Left hindlimb (tissue), 1 donor: ENCODE measurements around the gene IGF1R.

Source experiments
- DNase-seq: peaks from one replicate; pipeline ENCODE4 v3.0.0-alpha.2; 2018

Gene IGF1R

DNA sequence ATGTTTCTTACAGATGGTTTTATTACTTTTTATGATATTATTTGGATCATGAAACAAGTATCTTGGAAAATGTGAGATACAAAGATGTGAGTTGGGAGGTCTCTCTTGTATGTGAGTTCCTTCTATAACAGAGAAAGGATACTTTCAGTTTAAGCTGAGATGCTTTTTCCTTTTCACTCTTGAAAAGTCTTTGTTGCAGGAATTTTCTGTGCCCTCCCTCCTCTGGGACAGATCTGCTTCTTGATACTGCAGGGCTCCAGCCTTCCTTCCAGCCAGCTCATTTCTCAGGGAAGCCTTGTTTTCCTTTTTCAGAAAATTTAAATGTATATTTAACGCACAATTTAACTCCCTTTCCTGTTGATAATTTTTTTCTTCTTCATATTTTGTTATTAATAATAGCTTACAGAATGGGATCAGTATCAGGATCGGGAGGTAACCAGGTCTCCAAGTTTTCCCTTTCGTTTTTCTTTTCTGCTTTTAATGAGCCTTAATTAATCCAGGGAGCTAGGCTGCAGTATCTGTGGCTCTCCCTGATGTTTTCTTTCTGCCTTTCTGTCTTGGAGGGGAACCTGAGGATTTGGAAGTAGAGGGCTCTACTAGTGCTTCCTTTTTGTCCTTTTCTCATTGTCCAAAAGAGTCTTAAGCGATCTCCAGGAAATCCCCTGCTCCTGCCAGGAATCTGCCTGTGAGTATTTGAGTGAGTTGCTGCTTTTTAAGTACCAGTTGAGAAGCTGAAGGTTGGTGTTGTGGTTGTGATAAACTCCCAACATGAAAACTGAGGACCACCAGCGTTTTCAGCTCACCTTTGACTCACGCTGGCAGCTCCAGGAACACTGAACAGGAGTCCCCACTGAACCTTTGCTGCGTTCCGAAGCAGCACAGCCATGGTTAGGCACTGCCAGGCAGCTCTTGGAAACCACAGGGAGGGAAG lies 105.7 kb downstream of the IGF1R start:
- DNase-seq: no peak

DNA sequence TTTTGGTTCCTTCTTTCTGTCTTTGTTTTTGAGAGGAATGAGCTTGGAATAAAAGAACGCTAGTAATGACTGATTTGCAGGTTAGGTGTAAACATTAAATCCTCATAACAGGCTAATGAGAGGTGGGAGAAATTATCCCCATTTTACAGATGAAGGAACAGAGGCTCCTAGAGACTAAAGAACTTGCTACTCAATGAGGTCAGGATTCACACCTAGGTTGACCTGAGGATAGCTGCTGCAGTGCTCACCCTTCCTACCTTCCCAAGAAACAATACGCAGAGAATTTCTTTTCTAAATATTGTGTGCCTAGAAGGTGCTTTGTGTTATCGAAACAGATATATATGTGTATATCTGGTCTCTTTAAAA lies 106.3 kb downstream of the IGF1R start:
- DNase-seq: no peak

DNA sequence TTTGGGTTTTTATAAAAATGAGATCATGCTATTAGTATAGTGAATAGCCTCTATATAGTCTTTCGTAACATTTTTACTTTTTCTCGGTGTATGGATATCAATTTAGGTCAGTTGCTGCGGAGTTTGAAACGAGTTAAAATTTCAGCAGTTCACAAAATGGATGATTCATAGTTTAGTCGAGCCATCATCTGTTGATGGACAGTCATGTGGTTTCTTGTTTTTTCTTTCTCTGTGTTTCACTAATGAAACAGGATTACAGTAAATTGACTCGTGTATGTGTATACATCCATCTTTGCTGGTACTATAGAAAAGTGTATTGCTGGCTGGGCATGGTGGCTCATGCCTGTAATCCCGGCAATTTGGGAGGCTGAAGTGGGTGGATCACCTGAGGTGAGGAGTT lies 106.8 kb downstream of the IGF1R start:
- no peak for DNase-seq

DNA sequence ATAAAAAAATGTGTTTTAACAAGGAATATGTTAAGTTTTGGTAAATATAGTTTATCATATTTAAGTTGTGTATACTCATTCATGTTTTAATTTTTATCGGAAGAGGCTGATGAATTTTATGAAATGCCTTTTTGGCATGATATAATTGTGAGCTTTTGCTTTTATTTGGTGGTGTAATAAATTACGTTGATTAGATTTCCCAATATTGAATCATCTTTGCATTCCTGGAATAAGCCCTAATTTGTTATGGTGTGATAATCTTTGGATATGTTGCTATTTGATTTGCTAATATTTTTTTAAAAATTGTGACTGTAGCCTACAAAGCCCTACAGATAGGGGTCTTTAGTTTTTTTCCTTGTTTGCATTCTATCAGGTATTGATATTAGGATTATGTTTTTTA lies 107.4 kb downstream of the IGF1R start:
- DNase-seq: no peak

DNA sequence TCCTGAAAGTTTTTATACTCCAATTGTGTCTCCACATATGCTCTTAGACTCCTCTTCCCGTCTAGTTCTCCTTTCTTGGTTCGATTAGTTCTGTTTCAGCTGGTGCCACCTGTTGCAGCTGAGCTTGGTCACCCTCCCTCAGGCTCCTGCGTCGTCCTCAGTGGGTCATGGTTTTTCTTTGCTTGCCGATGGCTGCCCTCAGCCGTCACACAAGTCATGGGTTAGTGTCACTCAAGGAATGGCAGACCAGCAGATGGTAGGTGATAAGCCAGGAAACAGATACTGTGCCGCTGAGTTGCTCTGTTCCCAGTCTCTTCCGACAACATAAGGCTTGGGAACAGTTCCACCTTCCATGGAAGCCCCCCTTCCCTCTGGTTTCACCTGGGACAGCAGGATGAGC lies 109.9 kb downstream of the IGF1R start:
- no peak for DNase-seq

DNA sequence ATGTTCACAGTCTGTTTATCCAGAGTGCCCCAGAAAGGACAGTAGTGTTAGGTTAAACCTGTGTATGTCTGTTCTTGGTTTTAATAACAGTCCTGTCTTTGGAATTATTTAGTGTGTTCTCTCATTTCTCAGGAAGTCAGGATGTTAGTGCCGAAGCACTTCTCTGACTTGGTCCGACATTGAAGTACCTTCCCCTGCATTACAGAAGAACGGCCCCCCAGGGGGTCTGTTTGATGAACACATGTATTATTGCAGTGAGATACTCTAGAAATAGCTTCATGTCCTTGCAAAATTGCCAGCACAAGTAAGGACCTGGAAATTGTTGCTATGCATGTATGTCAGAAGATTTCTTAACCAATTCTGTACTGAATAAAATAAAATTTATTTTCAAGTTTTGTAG lies 110.9 kb downstream of the IGF1R start:
- DNase-seq: no peak

DNA sequence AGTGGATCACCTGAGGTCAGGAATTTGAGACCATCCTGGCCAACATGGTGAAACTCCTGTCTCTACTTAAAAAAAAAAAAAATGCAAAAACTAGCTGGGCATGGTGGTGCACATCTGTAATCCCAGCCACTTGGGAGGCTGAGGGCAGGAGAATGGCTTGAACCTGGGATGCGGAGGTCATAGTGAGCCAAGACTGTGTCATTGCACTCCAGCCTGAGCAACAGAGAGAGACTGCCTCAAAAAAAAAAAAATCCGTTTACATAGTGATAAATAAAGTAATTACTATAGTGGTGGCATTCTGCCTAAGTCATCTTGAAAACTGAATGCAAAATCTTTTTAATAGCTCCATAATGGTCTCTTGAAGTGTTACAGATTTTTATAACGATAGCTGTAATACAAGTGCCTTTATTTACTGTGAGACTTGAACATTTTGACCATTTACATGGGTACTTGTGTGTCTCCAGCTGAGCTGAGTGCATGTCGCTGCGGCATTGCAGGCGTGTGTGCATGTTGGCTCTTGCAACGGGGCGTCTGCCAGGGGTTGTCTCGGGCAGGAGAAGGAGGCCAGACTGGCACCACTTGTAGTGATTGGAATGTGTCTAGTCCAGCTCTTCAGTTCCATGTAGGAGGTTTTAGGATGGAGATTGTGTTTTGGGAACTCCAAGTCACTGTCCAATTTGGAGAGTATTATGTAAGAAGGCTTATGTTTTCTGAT lies 111.9 kb downstream of the IGF1R start:
- DNase-seq: no peak

DNA sequence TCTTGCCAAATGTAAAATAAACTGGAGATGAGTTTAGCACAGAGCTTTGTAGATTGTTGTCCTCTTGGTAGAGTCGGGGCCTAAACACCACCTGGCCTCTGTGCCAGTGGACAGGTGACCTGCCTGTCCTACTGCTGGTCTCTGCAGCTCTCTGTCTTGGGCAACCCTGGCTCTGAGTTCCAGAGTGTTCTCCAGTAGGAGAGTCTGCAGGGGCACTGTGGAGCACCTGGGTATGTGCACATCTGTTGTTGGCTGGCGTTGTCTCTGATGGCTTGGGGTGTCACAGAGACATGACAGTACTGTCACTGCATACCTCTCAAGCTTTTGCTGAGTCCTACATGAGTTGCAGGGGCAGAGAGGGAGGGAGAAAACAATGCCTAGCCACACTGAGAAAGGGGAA lies 112.6 kb downstream of the IGF1R start:
- no peak for DNase-seq

DNA sequence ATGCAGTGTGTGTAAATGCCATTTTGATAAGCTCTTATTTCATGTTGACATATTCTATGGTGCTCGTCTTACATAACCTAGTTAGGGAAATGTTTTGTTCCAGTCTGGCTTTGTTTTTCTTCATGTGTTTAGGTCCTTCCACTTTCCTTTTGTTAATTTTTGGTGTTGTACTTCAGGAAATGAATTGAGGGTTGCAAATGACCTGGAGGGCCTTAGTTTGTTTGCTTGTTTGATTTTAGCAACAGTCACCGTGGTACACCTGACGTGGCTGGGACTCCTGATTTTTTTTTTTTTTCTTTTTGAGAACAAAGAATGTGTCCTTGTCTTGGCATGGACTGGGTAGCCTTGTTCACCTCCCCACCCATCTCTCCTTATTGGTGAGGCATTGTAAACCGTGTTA lies 114.8 kb downstream of the IGF1R start:
- no peak for DNase-seq

DNA sequence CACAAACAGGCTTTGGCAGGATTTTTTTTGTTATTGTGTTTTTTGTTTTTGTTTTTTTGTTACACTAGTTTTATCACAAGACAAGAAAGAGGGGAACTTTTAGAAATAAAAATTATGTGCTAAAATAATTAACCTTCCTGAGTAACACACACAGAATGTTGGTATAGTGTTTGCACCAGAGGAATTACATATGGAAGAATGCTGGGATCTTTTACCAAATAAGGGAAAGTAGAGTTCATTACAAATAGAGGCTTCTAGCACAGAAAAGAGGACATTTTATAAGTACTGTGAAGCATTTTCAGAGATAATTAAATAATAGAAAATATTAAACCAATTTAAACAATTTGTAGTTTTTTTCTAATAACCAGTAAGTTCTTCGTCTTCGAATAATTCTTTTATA lies 116.0 kb downstream of the IGF1R start:
- DNase-seq: no peak

DNA sequence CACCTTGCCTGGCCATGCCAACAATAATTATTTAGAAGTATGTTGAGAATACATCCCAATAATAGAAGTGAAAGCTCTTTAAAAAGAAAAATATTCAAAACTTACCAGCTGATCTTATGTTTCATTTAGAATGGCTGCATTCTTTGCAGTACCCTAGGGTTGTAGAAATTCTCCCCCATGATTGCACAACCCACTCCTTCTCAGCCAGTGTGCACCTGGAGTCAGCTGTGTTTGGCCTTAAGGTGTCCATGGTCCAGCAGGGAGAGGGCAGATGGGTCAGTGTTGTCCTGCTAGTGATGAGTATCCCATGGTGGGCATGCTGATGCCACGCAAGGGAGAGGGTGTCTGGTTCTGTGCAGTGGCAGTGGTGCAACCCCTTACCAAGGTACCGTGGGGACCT lies 117.3 kb downstream of the IGF1R start:
- no peak for DNase-seq

DNA sequence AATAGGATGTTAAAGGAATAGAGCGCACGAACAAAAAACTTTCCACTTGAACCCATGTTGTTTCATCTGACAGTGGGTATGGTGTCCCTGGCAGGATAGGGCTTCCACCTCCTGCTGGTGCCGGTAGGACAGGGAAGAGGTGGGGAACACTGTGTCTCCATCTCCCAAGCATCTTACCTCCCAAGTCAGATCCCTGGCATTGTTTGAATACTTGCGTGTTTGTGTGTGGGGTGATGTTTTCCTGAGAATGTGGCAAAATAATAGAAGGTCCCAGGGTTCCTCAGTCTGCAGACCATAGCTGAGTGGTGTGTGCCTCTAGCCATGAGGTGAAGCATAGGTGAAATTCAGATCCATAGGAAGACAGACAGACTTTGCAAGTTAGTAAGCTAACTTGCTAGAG lies 119.4 kb downstream of the IGF1R start:
- no peak for DNase-seq

DNA sequence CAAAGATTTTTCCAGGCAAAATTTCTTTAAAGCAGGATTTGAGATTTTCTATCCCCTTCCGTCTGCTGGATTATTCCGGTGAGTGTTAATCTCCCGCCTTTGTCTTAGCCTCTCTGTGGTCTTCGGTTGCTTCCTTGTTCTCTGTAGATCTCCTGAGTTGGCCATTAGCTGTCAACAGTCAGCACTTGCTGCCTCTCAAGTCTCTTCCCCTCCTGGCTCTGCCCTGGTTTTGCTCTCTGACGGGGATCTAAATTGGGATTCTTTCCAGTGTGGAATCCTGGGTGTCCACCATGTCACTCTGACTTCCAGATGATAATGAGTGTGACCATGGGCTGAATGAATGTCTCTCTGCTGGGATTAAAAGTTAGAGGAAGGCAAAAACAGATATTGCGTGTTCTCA lies 121.5 kb downstream of the IGF1R start:
- no peak for DNase-seq

DNA sequence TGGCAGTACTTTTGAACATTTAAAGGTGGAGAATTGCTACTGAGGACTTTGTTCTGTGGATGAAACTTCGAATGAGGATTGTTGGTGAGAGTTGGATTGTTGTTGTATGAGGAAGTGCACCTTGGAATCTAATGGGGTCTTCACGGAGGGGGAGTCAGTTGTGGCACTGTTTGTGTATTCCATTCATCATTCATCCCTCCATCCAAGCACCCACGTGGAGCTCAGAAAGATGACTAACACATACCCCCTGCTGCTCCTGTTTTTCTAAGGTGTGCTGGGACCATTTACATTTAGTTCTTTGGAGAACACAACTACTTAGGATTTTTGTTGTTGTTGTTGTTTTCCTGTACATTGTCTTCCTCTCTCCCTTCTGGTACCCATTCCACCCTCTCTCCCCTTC lies 122.6 kb downstream of the IGF1R start:
- no peak for DNase-seq

DNA sequence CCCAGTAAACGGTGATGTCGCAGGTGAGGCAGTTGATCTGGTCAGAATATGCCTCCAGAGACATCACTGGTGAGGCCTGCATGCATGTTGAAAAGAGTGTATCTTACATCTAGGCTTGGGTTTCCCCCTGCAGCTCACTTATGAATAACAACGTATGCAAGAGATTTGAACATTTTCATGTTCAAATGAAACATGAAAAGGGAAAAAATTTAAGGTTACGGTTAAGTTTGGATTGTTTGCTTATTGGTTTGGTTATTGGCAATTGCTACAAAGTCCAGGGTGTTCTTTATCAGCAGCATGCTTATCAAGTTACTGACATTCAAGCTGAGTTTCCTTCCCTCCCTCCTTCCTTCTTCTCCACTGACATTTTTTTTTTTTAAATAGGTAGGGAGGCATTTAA lies 123.2 kb downstream of the IGF1R start:
- DNase-seq: no peak

DNA sequence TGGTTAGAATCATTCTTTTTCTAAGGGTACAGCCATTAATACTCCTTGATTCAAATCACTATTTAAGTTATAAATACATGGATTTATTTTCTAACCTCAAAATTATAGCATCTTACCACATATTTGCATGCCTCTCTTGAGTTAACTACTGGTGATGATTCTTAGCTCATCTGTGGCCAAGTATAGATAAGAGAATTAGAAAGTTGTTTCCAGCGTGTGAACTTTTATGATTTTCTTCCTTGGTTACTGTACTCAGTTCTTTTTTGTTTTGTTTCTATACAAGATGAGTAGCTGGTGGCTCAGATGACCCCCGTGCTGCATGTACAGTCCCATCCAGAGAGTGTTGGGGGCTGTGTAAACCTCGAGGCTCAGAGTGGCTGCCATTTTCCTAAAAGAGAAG lies 124.6 kb downstream of the IGF1R start:
- DNase-seq: no peak

DNA sequence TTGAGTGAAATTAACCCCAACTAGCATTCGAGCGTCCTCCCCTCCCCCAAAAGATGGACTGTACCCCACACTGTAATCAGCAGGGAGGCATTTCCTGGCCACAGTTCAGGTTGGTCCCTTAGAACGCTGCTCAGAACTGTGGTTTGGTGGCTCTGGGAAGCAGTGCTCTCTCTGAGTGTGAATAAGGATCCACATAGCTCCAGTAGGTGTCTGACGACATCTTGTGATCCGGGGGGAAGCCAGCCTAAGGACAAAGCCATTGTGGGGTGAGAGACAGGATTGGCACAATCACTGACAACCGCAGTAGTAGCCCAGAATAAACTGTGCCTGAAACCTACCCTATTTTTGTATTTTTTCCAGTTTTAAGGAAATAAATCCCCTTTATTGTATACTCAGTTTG lies 125.3 kb downstream of the IGF1R start:
- DNase-seq: no peak

DNA sequence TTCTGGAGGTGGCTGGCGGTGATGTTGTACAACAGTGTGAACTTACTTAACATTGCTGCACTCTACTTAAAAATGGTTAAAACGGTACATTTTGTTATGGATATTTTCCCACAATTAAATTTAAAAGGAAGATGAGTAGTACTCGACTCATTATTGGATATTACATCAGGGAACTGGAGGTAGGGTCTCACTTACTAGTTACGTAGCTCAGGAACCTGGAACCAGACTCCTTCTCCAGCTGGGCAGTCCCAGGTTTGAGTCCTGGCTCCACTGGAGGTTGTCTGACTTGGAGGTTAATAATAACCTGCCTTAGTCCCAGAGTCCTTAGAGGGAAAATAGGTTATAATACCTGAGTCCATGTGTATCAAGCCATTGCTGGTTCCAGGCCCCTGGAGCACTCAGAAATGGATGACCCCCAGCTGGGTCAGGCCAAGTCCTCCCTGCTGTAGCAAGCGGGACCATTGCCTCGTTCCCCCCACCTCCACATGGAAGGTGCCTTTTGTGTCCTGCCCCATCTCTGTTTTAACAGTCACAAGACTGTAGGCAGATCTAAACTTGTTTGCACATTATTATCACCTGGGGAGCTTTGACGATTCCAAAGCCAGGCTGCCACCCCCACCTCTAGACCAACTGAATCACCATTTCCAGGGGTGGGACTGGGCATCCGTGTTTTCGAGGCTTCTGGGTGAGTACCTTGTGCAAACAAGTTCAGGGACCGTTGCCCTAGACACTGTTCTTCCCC lies 126.6 kb downstream of the IGF1R start:
- DNase-seq: no peak

DNA sequence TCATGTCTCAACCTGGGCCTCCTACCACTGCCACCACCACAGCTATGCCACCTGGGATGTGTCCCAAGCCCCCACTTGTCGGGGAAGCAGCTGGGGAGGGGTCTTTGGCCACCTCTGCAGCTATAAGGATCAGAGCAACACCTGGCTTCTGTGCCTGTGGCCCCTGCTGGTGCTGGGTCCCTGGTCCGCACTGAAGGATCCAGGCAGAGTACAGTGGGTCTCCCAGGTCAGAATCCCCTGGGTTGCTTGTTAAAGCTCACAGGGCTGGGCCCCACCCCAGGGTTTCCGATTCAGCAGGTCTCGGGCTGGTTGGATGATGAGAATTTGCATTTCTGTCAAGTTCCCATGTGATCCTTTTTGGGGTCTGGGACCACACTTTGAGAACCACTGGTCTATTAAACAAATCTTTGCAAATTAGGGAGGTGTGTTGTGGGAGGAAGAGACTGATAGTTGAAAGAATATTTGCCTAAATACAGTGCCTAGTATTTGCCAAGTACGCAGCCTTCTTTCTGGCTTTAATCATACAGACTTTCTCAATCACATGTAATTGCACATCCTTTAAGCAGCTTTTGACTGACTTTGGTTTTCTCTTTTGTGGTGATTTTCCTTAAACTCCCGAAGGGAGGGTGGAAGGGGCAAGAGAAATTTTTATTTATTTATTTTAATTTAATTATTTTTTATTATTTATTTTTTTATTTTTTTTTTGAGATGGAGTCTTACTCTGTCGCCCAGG lies 127.3 kb downstream of the IGF1R start:
- DNase-seq: no peak

DNA sequence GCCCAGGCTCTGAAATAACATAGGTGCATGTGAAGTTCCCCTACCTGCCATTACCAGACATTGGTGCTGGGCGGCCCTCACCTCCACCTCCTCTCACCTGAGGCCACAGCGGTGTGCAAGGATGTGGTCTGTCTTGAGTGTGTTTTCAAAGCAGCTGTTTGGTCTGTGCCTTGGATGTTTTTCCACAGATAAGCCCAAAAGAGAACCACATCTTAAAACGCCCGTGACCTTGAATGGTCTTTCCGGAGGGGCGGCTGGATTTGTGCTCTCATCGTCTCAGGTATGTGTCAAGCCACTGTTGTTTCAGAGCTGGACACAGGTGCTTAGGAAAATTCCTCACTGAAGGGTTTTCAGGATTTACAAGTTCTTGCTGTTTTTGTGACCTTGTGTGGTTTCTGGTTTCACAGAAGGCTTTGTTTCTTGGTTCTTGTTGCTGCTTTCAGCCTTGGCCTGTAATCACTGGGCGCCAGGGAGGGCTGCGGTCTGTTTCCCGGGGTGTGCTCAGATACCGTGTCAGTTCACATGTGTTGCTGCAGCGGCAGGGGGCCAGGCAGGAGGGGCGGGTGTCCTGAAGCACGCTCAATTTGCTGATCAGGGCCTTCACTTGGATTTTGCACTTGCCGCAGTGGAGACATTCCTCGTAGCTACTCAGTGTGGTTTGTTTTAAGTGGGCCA lies 128.4 kb downstream of the IGF1R start:
- DNase-seq: peak; percentile 72

DNA sequence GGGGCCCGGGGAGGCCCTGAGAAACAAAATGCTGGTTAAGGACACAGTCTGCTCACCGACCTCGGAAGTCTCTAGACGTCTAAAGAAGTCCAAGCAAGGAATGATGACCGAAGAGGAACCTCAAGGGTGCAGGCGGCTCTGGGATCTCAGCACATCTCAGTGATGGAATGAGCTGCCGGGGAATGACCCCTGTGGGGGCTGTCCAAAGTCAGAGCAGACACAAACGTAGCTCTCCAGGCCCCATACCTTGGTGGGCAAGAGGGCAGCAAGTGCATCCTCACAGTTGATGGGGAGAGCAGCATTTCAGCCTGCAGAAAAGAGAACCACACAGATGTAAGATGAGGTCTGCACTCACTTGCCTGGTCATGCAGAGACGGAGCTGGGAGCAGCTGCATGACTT lies 129.1 kb downstream of the IGF1R start:
- no peak for DNase-seq

DNA sequence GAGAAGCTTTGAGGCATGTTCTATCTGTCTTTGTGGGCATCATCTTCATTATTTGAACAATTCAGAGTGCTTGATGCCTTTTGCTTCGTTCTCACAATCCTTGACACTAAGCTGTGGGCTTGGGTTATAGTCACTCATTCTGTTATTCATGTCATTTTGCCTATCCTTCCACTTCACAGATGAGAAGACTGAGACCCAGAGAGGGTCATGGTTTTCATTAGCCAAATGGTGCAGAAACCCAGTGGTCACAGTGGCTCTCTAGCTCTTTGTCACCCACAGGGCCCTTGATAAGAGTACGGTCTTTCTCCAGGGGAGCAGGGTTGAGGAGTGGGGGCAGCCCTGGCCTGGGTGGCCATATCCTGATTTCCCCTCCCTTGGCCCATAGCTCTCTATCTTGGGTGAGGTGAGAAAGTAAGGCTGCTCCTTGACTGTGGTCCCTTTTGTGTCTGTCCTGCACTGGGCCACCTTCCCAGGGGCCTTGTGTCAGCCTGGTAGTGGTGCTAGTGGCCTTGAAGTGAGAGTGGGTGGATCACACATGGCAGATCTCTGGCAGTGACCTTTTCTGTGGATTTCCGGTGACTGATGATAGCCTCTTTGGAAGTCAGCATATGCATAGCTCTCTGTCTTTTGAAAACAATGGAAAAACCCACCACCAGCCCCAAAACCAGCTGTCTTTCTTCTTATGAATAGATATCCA lies 130.1 kb downstream of the IGF1R start:
- no peak for DNase-seq
